Dedifferentiated amniotic fluid mesenchymal stem cell (primary cell): ENCODE results near the gene SGPP1.
"Not testable (repeated sequence)": the region's sequence is repeated elsewhere in the genome, so short reads cannot be mapped to it uniquely, and the experiment has no call there.

Experiments used
- DNase-seq: peaks from one replicate; pipeline ENCODE4 v3.0.0-alpha.2; 2016; ENCODE audit errors: extremely low spot score

Gene SGPP1

GRCh38 chr14:63727736-63728728 lies at the start of gene SGPP1:
Gene SGPP1 (minus strand): TSS chr14:63728065. CDS start chr14:63727944, 121 bp downstream.
- peak; percentile 30 for DNase-seq

GRCh38 chr14:63777024-63777423 lies 49.2 kb upstream of the SGPP1 start:
- DNase-seq: peak; percentile 81

GRCh38 chr14:63773504-63773903 lies 45.6 kb upstream of the SGPP1 start:
- no peak for DNase-seq

GRCh38 chr14:63770187-63770807 lies 42.4 kb upstream of the SGPP1 start:
- peak; percentile 66 for DNase-seq

GRCh38 chr14:63766611-63767010 lies 38.7 kb upstream of the SGPP1 start:
- DNase-seq: no peak

- no peak for DNase-seq
These were observed 36.8 kb upstream of the SGPP1 start for GRCh38 chr14:63764620-63765139.

GRCh38 chr14:63764103-63764502 lies 36.2 kb upstream of the SGPP1 start:
- no peak for DNase-seq

- no peak for DNase-seq
These were observed 33.7 kb upstream of the SGPP1 start for GRCh38 chr14:63761351-63762117.

- no peak for DNase-seq
These were observed 32.1 kb upstream of the SGPP1 start for GRCh38 chr14:63760014-63760413.

GRCh38 chr14:63759456-63759855 lies 31.6 kb upstream of the SGPP1 start:
- no peak for DNase-seq

- DNase-seq: no peak
These were observed 29.3 kb upstream of the SGPP1 start for GRCh38 chr14:63757211-63757610.

GRCh38 chr14:63752449-63753169 lies 24.7 kb upstream of the SGPP1 start:
- peak; percentile 33 for DNase-seq

GRCh38 chr14:63751076-63751475 lies 23.2 kb upstream of the SGPP1 start:
- not testable (repeated sequence) for DNase-seq

GRCh38 chr14:63747846-63748245 lies 20.0 kb upstream of the SGPP1 start:
- DNase-seq: no peak

GRCh38 chr14:63745858-63746425 lies 18.1 kb upstream of the SGPP1 start:
- DNase-seq: no peak

- no peak for DNase-seq
These were observed 17.4 kb upstream of the SGPP1 start for GRCh38 chr14:63745272-63745671.

GRCh38 chr14:63737582-63738006 lies 9.7 kb upstream of the SGPP1 start:
- no peak for DNase-seq

- DNase-seq: no peak
These were observed 7.9 kb upstream of the SGPP1 start for GRCh38 chr14:63735720-63736119.

- no peak for DNase-seq
These were observed 2.8 kb upstream of the SGPP1 start for GRCh38 chr14:63730659-63731058.

GRCh38 chr14:63727231-63727735 lies 582 bp downstream of the SGPP1 start:
- DNase-seq: no peak

- no peak for DNase-seq
These were observed 1.4 kb downstream of the SGPP1 start for GRCh38 chr14:63726499-63726898.
